ENCODE results near the gene CARS1. TPM values are rescaled to one million over a fixed set of nuclear protein-coding genes. Genes with fewer than 3 reads are reported as not detected.
A peak's percentile ranks its signal among the peaks of the same experiment; 100 is the strongest.

Gene CARS1
- total and polyA plus RNA-seq, 10 of the 15 experiments (the other 5 are each of a cell fraction or from before 2014, with no cell fraction given): 7.8 to 60.6 (median 45.7) TPM

DNA sequence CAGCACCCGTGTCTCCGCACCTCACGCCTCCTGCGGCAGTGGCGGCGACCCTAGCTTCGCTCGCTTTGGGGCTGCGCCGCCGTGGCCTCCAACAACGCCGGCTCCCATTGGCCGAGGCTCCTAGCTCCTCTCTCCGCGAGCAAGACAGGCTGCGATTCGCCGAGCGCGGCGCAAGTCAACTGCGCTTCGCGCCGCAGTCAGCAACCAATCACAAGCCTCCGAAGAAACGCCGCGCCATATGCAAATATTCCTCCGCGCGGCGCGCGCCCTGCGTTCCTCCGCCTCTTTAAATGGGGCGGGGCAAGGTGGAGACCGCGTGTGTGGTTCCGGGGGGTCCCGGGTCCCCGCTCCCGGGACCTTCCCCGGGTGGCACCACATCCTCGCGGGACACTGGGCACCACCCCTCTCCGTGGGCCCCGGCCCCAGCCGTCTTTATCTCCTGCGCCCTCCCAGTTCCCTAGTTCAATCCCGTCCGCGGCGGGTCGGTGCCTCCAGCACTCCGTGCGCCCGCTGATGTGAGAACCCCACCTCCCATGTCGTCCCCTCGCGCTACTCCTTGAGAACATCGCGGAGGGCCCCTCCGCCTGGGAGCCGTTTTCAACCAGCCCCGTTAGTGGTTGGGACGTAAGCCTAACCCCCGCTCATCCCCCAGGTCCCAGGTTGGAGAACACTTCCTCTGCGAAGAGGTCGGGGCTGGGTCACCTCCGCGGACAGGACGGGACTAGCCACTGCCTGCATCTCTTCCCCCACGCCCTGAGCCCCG, 64.8 kb downstream of the CARS1 start, which contains the start of gene NAP1L4 (continued):
- TF ChIP-seq, protein P1, sequence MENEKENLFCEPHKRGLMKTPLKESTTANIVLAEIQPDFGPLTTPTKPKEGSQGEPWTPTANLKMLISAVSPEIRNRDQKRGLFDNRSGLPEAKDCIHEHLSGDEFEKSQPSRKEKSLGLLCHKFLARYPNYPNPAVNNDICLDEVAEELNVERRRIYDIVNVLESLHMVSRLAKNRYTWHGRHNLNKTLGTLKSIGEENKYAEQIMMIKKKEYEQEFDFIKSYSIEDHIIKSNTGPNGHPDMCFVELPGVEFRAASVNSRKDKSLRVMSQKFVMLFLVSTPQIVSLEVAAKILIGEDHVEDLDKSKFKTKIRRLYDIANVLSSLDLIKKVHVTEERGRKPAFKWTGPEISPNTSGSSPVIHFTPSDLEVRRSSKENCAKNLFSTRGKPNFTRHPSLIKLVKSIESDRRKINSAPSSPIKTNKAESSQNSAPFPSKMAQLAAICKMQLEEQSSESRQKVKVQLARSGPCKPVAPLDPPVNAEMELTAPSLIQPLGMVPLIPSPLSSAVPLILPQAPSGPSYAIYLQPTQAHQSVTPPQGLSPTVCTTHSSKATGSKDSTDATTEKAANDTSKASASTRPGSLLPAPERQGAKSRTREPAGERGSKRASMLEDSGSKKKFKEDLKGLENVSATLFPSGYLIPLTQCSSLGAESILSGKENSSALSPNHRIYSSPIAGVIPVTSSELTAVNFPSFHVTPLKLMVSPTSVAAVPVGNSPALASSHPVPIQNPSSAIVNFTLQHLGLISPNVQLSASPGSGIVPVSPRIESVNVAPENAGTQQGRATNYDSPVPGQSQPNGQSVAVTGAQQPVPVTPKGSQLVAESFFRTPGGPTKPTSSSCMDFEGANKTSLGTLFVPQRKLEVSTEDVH (IDR thresholded peaks at IDR 0.05; ENCODE audit: low read depth, partially characterized antibody): no peak
- TF ChIP-seq, protein P2, sequence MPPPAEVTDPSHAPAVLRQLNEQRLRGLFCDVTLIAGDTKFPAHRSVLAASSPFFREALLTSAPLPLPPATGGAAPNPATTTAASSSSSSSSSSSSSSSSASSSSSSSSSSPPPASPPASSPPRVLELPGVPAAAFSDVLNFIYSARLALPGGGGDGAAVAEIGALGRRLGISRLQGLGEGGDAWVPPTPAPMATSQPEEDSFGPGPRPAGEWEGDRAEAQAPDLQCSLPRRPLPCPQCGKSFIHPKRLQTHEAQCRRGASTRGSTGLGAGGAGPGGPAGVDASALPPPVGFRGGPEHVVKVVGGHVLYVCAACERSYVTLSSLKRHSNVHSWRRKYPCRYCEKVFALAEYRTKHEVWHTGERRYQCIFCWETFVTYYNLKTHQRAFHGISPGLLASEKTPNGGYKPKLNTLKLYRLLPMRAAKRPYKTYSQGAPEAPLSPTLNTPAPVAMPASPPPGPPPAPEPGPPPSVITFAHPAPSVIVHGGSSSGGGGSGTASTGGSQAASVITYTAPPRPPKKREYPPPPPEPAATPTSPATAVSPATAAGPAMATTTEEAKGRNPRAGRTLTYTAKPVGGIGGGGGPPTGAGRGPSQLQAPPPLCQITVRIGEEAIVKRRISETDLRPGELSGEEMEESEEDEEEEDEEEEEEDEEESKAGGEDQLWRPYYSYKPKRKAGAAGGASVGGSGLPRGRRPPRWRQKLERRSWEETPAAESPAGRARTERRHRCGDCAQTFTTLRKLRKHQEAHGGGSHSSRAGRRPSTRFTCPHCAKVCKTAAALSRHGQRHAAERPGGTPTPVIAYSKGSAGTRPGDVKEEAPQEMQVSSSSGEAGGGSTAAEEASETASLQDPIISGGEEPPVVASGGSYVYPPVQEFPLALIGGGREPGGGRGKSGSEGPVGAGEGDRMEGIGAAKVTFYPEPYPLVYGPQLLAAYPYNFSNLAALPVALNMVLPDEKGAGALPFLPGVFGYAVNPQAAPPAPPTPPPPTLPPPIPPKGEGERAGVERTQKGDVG (CRISPR knock-in tag; IDR thresholded peaks at IDR 0.05): no peak
- TF ChIP-seq, protein P3, sequence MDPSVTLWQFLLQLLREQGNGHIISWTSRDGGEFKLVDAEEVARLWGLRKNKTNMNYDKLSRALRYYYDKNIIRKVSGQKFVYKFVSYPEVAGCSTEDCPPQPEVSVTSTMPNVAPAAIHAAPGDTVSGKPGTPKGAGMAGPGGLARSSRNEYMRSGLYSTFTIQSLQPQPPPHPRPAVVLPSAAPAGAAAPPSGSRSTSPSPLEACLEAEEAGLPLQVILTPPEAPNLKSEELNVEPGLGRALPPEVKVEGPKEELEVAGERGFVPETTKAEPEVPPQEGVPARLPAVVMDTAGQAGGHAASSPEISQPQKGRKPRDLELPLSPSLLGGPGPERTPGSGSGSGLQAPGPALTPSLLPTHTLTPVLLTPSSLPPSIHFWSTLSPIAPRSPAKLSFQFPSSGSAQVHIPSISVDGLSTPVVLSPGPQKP (IDR thresholded peaks at IDR 0.05; ENCODE audit: low read depth, low read length): 0 out of 2 replicates have a peak, but pooled peaks have one; percentile 48
- TF ChIP-seq MYB (IDR thresholded peaks at IDR 0.05; ENCODE audit: borderline replicate concordance, low read depth, low read length) (no peak), ZNF207 (IDR thresholded peaks at IDR 0.05; ENCODE audit: borderline replicate concordance) (no peak), TARDBP (IDR thresholded peaks at IDR 0.05; ENCODE audit: borderline replicate concordance) (no peak), RELA (IDR thresholded peaks at IDR 0.05; ENCODE audit: borderline replicate concordance, partially characterized antibody) (no peak), POLR2AphosphoS5 (IDR thresholded peaks at IDR 0.05; ENCODE audit: low read length) (peak; percentile 76; the same call in 1 of the 2 replicates), SIX5 (IDR thresholded peaks at IDR 0.05; ENCODE audit: low read depth, low read length, severe bottlenecking) (no peak), FOS (IDR thresholded peaks at IDR 0.05; ENCODE audit: borderline replicate concordance, extremely low read depth, insufficient read length) (peak; percentile 32)
- TF ChIP-seq, protein P4, sequence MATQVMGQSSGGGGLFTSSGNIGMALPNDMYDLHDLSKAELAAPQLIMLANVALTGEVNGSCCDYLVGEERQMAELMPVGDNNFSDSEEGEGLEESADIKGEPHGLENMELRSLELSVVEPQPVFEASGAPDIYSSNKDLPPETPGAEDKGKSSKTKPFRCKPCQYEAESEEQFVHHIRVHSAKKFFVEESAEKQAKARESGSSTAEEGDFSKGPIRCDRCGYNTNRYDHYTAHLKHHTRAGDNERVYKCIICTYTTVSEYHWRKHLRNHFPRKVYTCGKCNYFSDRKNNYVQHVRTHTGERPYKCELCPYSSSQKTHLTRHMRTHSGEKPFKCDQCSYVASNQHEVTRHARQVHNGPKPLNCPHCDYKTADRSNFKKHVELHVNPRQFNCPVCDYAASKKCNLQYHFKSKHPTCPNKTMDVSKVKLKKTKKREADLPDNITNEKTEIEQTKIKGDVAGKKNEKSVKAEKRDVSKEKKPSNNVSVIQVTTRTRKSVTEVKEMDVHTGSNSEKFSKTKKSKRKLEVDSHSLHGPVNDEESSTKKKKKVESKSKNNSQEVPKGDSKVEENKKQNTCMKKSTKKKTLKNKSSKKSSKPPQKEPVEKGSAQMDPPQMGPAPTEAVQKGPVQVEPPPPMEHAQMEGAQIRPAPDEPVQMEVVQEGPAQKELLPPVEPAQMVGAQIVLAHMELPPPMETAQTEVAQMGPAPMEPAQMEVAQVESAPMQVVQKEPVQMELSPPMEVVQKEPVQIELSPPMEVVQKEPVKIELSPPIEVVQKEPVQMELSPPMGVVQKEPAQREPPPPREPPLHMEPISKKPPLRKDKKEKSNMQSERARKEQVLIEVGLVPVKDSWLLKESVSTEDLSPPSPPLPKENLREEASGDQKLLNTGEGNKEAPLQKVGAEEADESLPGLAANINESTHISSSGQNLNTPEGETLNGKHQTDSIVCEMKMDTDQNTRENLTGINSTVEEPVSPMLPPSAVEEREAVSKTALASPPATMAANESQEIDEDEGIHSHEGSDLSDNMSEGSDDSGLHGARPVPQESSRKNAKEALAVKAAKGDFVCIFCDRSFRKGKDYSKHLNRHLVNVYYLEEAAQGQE (IDR thresholded peaks at IDR 0.05; ENCODE audit: low read depth, low read length): no peak
- TF ChIP-seq, protein P5, sequence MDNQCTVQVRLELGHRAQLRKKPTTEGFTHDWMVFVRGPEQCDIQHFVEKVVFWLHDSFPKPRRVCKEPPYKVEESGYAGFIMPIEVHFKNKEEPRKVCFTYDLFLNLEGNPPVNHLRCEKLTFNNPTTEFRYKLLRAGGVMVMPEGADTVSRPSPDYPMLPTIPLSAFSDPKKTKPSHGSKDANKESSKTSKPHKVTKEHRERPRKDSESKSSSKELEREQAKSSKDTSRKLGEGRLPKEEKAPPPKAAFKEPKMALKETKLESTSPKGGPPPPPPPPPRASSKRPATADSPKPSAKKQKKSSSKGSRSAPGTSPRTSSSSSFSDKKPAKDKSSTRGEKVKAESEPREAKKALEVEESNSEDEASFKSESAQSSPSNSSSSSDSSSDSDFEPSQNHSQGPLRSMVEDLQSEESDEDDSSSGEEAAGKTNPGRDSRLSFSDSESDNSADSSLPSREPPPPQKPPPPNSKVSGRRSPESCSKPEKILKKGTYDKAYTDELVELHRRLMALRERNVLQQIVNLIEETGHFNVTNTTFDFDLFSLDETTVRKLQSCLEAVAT (IDR thresholded peaks at IDR 0.05): peak; percentile 42; the same call in 1 of the 2 replicates
- TF ChIP-seq, protein P6, sequence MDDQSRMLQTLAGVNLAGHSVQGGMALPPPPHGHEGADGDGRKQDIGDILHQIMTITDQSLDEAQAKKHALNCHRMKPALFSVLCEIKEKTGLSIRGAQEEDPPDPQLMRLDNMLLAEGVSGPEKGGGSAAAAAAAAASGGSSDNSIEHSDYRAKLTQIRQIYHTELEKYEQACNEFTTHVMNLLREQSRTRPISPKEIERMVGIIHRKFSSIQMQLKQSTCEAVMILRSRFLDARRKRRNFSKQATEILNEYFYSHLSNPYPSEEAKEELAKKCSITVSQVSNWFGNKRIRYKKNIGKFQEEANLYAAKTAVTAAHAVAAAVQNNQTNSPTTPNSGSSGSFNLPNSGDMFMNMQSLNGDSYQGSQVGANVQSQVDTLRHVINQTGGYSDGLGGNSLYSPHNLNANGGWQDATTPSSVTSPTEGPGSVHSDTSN (IDR thresholded peaks at IDR 0.05; ENCODE audit: insufficient replicate concordance, low read depth, low read length): no peak

All from GM12878 (cell line).